Measurements from ENCODE around the gene CHMP3. TPM values are rescaled to one million over a fixed set of nuclear protein-coding genes. Genes with fewer than 3 reads are reported as not detected.
"Not testable (repeated sequence)": the region's sequence is repeated elsewhere in the genome, so short reads cannot be mapped to it uniquely, and the experiment has no call there.

CHMP3 gene
- total and polyA plus RNA-seq, 2 donors (not counting 1 experiment from before 2014, with no cell fraction given) = 17.5 to 72.5 TPM

GRCh38 chr2:86498468-86499260 is 64.6 kb downstream of the CHMP3 start:
- Histone ChIP-seq H3K9me3 (ENCODE audit: control extremely low read depth in 1 of 3, control insufficient read depth in 2 of 3, insufficient read depth in 1 of 3, low read length in 2 of 3) (peaks cover 6 to 35% (median 18%) of the 10 kb centered on the region in 3 donors), H3K27ac (ENCODE audit: low read length in 2 of 2) (peak overlapping the region; percentile 25 to 58), H2AFZ (ENCODE audit: insufficient read depth, low read depth, low read length, poor library complexity, severe bottlenecking) (no peak overlapping the region), H3K36me3 (replicated peaks in 1 of 2; ENCODE audit: control extremely low read depth in 1 of 2, control insufficient read depth in 1 of 2, extremely low read depth in 1 of 2, insufficient read depth in 2 of 2, low read length in 1 of 2) (peaks cover 12 to 58% of the 10 kb centered on the region in 2 experiments), H3K27me3 (replicated peaks in 1 of 4; ENCODE audit: control extremely low read depth in 1 of 4, control insufficient read depth in 3 of 4, insufficient read depth in 4 of 4, low read length in 3 of 4) (no peaks in the 10 kb centered on the region), H3K4me3 (ENCODE audit: control extremely low read depth in 1 of 5, extremely low read depth in 1 of 5, insufficient read depth in 1 of 5, low read depth in 2 of 5, low read length in 4 of 5) (no peak overlapping the region), H3K4me1 (ENCODE audit: control insufficient read depth in 2 of 2, insufficient read depth in 2 of 2, low read length in 2 of 2) (peaks cover 13 to 21% of the 10 kb centered on the region in 2 donors), H3K79me2 (ENCODE audit: control insufficient read depth, insufficient read depth, low read length) (no peaks in the 10 kb centered on the region), H3K4me2 (replicated peaks; ENCODE audit: low read depth, low read length, poor library complexity, severe bottlenecking) (no peak overlapping the region), H4K20me1 (ENCODE audit: control insufficient read depth, insufficient read depth, low read length, poor library complexity, severe bottlenecking) (no peaks in the 10 kb centered on the region), H3K9ac (ENCODE audit: low read length) (no peak overlapping the region)
- DNase-seq (no peak), ATAC-seq (ENCODE audit: low read depth) (peak; percentile 24)
- TF ChIP-seq EZH2 (IDR thresholded peaks at IDR 0.05; ENCODE audit: borderline replicate concordance, insufficient read depth, low read depth, low read length, poor library complexity, severe bottlenecking) (no peak), CTCF (IDR thresholded peaks at IDR 0.05) (no peak)
- CTCF ChIA-PET = no interaction called here
- intact Hi-C loops (cut with micrococcal nuclease) = no loop called here
- H3K27me3 Mint-ChIP-seq = no peaks in the 10 kb centered on the region
- peaks cover 20% of the 10 kb centered on the region for H3K9me3 Mint-ChIP-seq (ENCODE audit: insufficient read depth)
- no peak overlapping the region for H3K4me3 Mint-ChIP-seq
- WGBS (ENCODE audit: insufficient coverage) = no CpG with 5 or more reads among the region's 3 CpGs
- POLR2A ChIA-PET = no interaction called here
- H3K4me1 Mint-ChIP-seq = peaks cover 40% of the 10 kb centered on the region
- H3K27ac Mint-ChIP-seq = no peak overlapping the region

DNA sequence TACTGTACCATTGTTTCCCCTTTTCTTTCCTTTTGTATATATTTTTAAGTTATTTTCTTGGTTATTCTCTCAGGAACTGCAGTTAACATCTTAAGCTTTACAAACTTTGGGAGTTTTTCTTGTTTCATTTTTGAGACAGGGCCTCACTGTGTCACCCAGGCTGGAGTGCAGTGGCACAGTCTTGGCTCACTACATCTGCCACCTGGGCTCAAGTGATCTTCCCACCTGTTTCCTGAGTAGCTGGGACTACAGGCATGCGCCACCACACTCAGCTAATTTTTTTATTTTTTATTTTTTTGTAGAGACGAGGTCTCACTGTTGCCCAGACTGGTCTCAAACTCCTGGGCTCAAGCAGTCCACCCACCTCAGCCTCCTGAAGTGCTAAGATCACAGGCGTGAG is 66.9 kb downstream of the CHMP3 start:
- H3K27ac Mint-ChIP-seq; H3K4me3 ChIP-seq (ENCODE audit: control extremely low read depth in 1 of 5, extremely low read depth in 1 of 5, insufficient read depth in 1 of 5, low read depth in 2 of 5, low read length in 4 of 5); H3K27me3 Mint-ChIP-seq; ATAC-seq (ENCODE audit: low read depth); H3K4me3 Mint-ChIP-seq; H2AFZ ChIP-seq (ENCODE audit: insufficient read depth, low read depth, low read length, poor library complexity, severe bottlenecking); POLR2A ChIA-PET; intact Hi-C loops (cut with micrococcal nuclease); H3K9ac ChIP-seq (ENCODE audit: low read length); H3K27me3 ChIP-seq (replicated peaks in 1 of 4; ENCODE audit: control extremely low read depth in 1 of 4, control insufficient read depth in 3 of 4, insufficient read depth in 4 of 4, low read length in 3 of 4); H4K20me1 ChIP-seq (ENCODE audit: control insufficient read depth, insufficient read depth, low read length, poor library complexity, severe bottlenecking); H3K79me2 ChIP-seq (ENCODE audit: control insufficient read depth, insufficient read depth, low read length): not testable (repeated sequence)
- H3K4me1 Mint-ChIP-seq = peaks cover 49% of the 10 kb centered on the region
- peak overlapping the region; percentile 8 for H3K4me2 ChIP-seq (replicated peaks; ENCODE audit: low read depth, low read length, poor library complexity, severe bottlenecking)
- peaks cover 13 to 25% of the 10 kb centered on the region in 2 donors for H3K4me1 ChIP-seq (ENCODE audit: control insufficient read depth in 2 of 2, insufficient read depth in 2 of 2, low read length in 2 of 2)
- CTCF ChIA-PET = interaction anchor here (0.8 kb wide), 1 partner anchor 8 kb away, joined by 3 read pairs; no protein-coding TSS in a partner anchor
- peaks cover 18% of the 10 kb centered on the region for H3K9me3 Mint-ChIP-seq (ENCODE audit: insufficient read depth)
- no CpG with 5 or more reads among the region's 3 CpGs for WGBS (ENCODE audit: insufficient coverage)
- H3K9me3 ChIP-seq (ENCODE audit: control extremely low read depth in 1 of 3, control insufficient read depth in 2 of 3, insufficient read depth in 1 of 3, low read length in 2 of 3) = peaks cover 4 to 27% (median 17%) of the 10 kb centered on the region in 3 donors
- peaks cover 9 to 50% of the 10 kb centered on the region in 2 experiments for H3K36me3 ChIP-seq (replicated peaks in 1 of 2; ENCODE audit: control extremely low read depth in 1 of 2, control insufficient read depth in 1 of 2, extremely low read depth in 1 of 2, insufficient read depth in 2 of 2, low read length in 1 of 2)
- peak overlapping the region in 1 of 2 donors; percentile 64 for H3K27ac ChIP-seq (ENCODE audit: low read length in 2 of 2)
- peak; percentile 20 for DNase-seq

All from B cell (primary cell).